Endometrium (tissue), 2 donors: Measurements from ENCODE around the gene R3HDM2.

Experiments used
- FAIRE-seq: peaks from 2 replicates; lab custom pipeline; 2012; peaks lifted over from hg19 to GRCh38; lab: Jason Lieb, UNC
- donor health status: control.
- donor health status: control.

The R3HDM2 gene

DNA sequence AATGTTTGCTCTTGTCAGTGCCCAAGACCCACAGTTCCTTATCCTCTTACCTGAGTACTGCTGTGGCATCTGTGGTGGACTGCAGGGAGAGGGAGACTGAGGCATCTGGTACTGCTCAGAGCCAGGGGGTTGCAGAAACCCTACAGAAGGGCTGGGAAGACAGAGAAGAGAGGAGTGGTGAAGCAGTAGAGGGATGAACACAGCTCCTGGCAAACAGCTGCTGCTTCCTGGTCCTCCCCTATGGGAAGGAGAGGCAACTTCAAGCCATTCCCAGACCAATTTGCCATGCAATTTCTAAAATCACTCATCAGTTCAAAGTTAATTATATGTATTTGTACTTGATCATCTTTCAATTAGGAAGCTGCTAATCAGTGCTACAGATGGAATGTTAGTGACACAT lies 164.2 kb downstream of the R3HDM2 start:
- FAIRE-seq, result no peak

DNA sequence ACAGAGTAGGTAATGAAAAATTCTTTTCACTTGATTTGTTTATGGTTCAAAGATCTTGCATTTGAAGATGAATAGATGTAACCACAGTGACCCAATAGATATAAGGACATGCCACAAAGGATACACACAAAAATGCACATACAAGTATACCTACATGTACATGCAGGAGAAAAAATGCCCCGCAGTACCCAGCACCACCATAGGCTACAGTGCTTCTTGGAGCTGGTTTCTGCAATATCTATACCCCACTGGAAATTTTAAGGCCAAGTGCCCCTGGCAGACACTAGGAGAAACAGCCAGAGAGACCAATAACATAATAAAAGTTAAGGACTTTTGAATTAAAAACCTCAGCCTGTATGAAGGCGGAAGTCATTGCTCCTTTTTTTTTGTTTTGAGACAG lies 167.7 kb downstream of the R3HDM2 start:
- no peak for FAIRE-seq

DNA sequence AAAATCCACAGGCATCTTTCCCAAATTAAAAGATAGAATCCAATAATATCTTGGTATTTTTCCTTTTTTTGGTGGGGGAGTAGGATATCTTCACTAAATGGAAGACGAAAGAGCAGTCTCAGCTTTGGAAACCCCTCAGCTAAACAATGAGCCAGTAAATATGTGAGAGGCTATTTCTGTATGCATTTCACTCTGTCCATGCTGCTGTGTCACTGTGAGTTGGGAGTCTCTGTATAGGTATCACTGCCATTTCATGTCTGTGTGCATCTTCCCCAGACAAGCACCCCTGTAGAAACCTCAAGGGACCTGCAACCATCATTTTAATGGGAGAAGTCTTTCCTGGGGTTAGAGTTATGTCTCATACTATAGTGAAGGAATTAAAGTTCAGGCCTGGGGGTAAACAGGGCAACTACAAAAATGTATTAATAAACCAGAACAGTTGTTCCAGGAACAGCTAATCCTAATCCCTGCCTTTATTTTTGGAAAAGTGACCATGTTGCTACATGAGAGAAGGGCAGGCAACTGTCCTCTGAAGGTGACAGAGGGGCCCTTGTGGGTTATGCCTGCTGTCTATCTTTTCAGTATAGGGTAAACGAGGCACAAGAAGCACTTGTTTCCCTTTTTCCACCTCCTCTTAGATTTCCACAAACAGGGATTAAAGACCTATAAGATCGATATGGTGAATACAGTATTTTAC lies 168.6 kb downstream of the R3HDM2 start:
- FAIRE-seq, result no peak

- no peak for FAIRE-seq
Measured at GRCh38 chr12:57261428-57261865, 169.4 kb downstream of the R3HDM2 start.

DNA sequence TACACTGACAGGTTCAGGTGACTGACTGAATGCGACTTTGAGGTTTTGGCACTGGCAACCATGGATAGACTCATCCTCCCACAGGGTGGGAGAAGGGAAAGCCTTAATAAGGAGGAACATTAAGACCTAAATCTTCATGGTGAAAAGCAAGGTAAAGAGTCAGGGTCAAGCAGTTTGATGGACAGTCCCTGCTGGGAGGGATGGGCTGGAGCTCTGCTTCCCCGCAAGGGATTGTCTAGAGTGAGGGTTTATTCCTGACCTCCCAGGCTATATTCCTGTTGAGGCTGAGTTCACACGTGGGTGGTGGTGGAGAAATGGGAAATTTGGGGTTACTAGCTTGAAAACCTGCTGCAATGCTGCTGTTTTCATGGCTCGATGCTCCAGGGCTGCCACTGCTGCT lies 170.5 kb downstream of the R3HDM2 start:
- no peak for FAIRE-seq

DNA sequence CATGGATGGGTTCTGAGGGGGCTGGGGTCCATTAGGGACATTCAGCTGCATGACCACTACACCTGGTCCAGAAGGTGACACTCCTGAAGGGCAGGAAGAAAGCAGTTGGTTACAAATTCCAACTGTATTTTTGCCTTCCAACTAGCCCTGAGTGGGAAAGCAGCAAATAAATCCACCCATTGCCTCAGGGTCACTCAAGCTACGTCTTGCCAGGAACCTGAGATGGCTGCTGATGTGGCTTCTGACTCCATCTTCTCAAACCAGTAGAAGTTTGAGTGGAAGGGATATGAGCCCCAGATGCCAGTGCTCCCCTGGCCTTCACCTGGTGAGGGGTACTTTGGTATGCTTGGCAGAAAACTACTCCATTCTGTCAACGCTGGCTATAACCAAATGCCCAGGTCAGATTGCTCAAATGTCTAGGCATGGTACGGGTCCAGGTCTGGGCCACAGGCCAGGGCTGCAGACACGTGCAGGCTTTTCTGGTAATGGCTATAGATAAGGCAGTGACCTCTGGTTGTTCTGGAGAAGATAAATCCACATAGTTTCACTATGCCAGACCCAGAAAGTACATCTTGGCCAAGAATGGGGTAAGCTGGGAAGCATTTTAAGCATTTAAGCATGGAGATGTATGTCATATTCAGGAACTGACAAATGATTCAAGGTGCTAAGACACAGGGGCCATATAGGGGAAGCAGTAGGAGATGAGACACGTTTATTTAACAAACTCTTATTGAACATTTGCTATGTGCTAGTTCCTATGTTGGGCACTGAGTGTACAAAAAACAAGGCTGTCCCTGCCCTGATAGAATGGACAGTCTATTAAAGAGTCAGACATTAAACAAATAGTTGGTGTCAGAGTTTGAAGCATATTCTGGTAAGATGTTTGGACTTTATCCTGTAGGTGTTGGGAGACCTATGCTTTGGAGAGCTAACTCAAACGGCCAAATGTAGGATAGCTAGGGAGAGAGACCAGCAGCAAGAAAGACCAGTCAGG lies 171.6 kb downstream of the R3HDM2 start:
- FAIRE-seq, result no peak

DNA sequence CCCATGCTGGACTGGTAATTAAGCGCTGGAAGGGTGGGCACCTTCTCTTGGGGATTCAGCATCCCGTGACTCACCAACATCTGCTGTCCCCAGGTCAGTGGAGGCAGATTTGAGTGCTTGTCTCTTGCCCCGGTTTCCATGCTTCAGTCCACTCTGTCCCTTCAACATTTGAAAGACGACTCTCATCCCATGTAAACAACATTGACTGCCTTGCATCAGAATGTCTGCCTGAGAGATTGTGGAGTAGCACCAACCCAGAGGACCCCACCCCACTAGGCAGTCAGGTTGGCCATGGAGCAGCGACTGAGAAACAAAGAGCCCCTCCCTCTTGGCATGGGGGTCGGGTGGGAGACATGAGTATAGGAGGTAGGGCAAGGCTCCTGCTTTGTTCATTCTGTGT lies 174.9 kb downstream of the R3HDM2 start:
- no peak for FAIRE-seq

DNA sequence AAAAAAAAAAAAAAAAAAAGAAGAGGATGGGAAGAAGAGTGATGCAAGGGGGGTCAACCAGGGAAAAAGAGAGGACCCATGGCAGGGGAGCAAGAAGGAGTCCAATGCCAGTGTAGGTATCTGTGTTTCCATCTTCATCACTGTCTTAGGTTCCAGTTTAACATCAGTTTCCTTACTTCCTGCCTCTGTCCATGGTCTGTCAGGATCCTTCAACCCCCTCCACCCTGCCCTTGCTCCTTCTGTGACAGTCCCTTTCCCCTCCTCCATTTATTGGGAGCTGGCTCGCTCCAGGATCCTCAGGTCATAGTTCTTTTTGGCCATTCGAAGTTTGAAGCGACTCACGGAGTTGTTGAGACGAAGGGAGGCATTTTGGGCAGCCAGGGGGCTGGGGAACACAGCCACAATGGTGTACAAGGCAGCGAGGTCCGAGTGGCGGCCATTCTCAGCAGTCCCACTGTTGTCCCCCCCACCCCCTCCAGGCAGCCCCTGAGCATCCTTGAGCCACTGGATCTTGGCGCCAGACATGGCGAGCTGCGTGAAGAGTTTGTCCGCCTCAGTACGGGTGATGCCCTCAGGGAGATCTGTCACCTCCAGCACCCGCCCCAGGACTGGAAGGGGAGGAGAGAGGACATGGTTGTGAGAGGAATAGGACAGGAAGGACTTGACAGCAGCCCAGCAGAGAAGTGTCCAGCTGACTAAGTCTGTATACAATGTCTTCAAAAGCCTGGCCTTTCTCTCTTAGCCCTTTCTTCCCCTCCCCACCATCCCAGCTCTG lies 176.2 kb downstream of the R3HDM2 start:
- FAIRE-seq, result no peak

DNA sequence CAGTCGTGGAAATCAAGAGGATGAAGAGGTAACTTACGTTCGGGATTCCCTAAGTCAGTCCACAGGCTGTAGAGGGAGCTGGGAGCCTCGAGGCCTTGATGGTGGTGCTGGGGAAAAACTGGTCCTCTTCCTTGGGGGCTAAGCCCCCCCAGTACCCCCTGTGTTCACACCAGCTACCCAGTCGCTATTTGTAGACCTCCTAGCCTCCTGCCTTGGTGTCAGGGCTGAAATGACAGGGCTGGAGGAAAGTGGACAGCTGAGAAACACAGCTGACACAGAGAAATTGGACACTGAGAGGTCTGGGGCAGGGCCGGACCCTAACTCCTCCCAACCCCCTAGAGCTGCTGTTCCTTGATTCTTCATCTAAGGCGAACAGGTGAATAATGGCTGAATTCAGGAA lies 179.9 kb downstream of the R3HDM2 start, which contains the start of gene STAC3:
Gene STAC3, minus strand, starts transcription at position 232 of the 400 bp plus-strand sequence. CDS start 1,551 bp downstream, outside the sequence.
- no peak for FAIRE-seq

GRCh38 chr12:57250541-57250940 lies 180.3 kb downstream of the R3HDM2 start:
- no peak for FAIRE-seq

DNA sequence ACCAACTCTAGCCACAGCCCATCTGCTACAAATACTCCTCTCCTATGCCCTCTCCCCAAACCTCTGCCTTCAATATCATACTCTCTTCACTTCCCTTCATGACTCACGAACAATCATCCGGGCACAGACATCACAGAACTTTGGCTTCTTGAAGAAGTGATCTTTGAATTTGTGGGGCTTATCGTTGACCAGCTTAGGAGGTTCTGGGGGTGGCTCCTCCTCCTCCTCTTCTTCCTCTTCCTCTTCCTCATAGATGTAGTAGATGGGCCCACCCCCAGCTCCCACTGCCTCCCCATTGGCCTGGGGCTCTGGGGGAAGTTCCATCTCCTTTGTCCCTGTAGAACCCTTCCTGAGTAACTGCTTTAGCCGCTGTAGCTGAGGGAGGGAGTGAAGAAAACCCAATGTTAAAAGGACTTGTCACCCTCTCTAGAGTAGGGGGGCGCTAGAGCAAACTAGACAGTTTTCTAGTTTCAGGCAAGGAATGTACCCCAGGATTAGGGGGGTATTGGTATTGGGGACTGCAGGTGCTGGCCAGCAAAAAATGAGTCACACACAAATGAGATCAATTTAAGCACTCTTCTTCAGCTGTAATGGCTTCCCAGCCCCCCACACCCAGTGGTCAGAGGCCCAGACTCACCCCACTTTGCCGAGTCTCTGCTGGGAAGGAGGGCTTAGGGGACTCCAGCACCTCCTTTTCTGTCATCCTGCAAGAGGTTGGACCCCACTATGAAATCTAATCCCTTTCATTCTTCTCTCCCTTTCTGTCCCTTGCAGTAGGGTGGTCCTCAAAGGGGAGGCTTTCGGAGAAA lies 181.7 kb downstream of the R3HDM2 start:
- FAIRE-seq, result no peak

- no peak for FAIRE-seq
Measured at GRCh38 chr12:57247041-57247440, 183.8 kb downstream of the R3HDM2 start.

DNA sequence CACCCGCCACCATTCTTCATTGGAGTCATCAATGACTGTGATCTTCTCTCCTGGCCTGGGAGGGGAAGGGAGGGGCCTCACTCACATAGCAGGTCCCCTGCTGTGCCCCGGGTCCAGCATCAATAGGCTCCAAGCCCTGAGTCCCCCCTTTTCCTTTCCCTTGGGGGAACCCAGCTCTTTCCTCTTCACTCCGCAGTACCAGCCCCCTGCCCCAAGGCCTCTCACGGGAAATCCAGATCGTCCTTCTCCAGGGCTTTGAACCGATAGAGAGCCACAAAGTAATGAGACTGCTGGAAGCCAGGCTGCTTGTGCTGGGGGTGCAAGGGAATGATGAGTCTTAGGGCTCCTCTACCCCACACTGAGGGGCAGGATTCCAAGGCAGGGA lies 186.5 kb downstream of the R3HDM2 start:
- no peak for FAIRE-seq

- FAIRE-seq, result no peak
Measured at GRCh38 chr12:57243521-57244311, 187.1 kb downstream of the R3HDM2 start.

- FAIRE-seq, result no peak
Measured at GRCh38 chr12:57242691-57243454, 188.0 kb downstream of the R3HDM2 start.

- no peak for FAIRE-seq
Measured at GRCh38 chr12:57242329-57242690, 188.5 kb downstream of the R3HDM2 start.

- no peak for FAIRE-seq
Measured at GRCh38 chr12:57241402-57242310, 189.2 kb downstream of the R3HDM2 start.

DNA sequence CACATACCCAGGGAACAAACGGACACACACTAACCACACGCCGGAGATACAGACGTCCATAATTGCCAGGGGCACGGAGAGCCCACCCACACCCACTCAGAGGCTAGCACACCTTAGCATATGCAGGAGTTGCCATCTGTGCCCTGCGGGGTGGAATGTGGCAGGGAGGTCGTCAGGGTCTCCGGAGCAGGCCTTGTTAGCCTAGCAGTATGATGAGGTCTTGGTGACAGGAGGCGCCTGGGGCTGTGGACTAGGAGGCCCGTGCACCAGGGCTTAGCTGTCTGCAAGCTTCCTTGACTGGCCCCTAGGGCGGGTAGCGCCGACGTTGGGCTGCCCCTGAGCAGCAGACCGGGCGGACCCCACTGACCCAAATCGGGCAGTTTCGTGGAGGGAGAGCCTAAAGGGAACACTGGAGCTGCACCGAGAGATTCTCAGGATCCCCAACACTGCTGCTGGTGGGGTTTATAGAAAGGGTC lies 189.9 kb downstream of the R3HDM2 start:
- no peak for FAIRE-seq
